ENCODE measurements around the gene GALM.

GALM gene

DNA sequence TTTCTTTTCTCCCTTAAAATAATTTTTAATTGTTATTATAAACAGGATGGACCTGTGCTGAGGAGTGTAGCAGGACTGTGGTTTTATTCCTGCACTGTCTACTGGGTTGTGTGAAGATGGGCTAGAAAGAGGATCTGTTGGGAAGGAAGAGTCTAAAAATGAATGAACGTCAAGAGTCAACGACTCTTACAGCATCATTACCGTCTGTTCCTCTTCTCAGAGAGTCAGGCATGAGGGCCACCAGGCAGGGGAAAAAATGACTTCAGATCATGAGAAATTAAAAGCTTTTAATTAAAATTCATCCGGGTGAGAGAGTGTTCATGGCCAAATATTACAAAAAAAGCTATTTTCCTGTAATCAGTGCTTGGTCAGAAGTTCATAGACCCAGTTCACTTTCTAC is 52.7 kb downstream of the GALM start:
- Histone ChIP-seq H2AFZ (no peak overlapping the region), H3K4me3 (ENCODE audit: low read depth, low read length) (no peak overlapping the region), H3K36me3 (ENCODE audit: control insufficient read depth, insufficient read depth, low read length) (no peaks in the 10 kb centered on the region), H3K9me3 (ENCODE audit: control insufficient read depth, low read length) (no peaks in the 10 kb centered on the region), H3K27ac (no peak overlapping the region), H3K4me2 (ENCODE audit: low read length) (no peak overlapping the region), H3K27me3 (ENCODE audit: control insufficient read depth, insufficient read depth, low read length) (no peaks in the 10 kb centered on the region), H3K4me1 (peaks cover 9% of the 10 kb centered on the region), H3K79me2 (no peaks in the 10 kb centered on the region), H3K9ac (no peak overlapping the region)
- TF ChIP-seq, protein P1, sequence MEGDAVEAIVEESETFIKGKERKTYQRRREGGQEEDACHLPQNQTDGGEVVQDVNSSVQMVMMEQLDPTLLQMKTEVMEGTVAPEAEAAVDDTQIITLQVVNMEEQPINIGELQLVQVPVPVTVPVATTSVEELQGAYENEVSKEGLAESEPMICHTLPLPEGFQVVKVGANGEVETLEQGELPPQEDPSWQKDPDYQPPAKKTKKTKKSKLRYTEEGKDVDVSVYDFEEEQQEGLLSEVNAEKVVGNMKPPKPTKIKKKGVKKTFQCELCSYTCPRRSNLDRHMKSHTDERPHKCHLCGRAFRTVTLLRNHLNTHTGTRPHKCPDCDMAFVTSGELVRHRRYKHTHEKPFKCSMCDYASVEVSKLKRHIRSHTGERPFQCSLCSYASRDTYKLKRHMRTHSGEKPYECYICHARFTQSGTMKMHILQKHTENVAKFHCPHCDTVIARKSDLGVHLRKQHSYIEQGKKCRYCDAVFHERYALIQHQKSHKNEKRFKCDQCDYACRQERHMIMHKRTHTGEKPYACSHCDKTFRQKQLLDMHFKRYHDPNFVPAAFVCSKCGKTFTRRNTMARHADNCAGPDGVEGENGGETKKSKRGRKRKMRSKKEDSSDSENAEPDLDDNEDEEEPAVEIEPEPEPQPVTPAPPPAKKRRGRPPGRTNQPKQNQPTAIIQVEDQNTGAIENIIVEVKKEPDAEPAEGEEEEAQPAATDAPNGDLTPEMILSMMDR (IDR thresholded peaks at IDR 0.05), result no peak

- no peak overlapping the region for H3K27ac ChIP-seq
- no peak overlapping the region for H3K4me3 ChIP-seq (ENCODE audit: low read depth, low read length)
- no peaks in the 10 kb centered on the region for H3K79me2 ChIP-seq
- H3K27me3 ChIP-seq (ENCODE audit: control insufficient read depth, insufficient read depth, low read length), result no peaks in the 10 kb centered on the region
- H3K9ac ChIP-seq, result no peak overlapping the region
- no peak overlapping the region for H3K4me2 ChIP-seq (ENCODE audit: low read length)
- peaks cover 9% of the 10 kb centered on the region for H3K4me1 ChIP-seq
- no peak overlapping the region for H2AFZ ChIP-seq
- TF ChIP-seq, protein P1 (IDR thresholded peaks at IDR 0.05), result no peak
- no peaks in the 10 kb centered on the region for H3K36me3 ChIP-seq (ENCODE audit: control insufficient read depth, insufficient read depth, low read length)
- no peaks in the 10 kb centered on the region for H3K9me3 ChIP-seq (ENCODE audit: control insufficient read depth, low read length)
These were observed 53.8 kb downstream of the GALM start for GRCh38 chr2:38719706-38720105.

GRCh38 chr2:38720613-38721241 is 54.8 kb downstream of the GALM start:
- TF ChIP-seq, protein P1 (IDR thresholded peaks at IDR 0.05), result no peak
- no peak overlapping the region for H2AFZ ChIP-seq
- peak overlapping the region; percentile 37 for H3K27ac ChIP-seq
- no peaks in the 10 kb centered on the region for H3K9me3 ChIP-seq (ENCODE audit: control insufficient read depth, low read length)
- no peaks in the 10 kb centered on the region for H3K79me2 ChIP-seq
- H3K4me1 ChIP-seq, result peaks cover 9% of the 10 kb centered on the region
- H3K9ac ChIP-seq, result no peak overlapping the region
- H3K4me3 ChIP-seq (ENCODE audit: low read depth, low read length), result no peak overlapping the region
- H3K4me2 ChIP-seq (ENCODE audit: low read length), result no peak overlapping the region
- H3K27me3 ChIP-seq (ENCODE audit: control insufficient read depth, insufficient read depth, low read length), result no peaks in the 10 kb centered on the region
- no peaks in the 10 kb centered on the region for H3K36me3 ChIP-seq (ENCODE audit: control insufficient read depth, insufficient read depth, low read length)

- no peak overlapping the region for H3K4me2 ChIP-seq (ENCODE audit: low read length)
- no peaks in the 10 kb centered on the region for H3K36me3 ChIP-seq (ENCODE audit: control insufficient read depth, insufficient read depth, low read length)
- no peak overlapping the region for H2AFZ ChIP-seq
- H3K9ac ChIP-seq, result no peak overlapping the region
- H3K79me2 ChIP-seq, result no peaks in the 10 kb centered on the region
- no peak overlapping the region for H3K27ac ChIP-seq
- TF ChIP-seq, protein P1 (IDR thresholded peaks at IDR 0.05), result no peak
- H3K27me3 ChIP-seq (ENCODE audit: control insufficient read depth, insufficient read depth, low read length), result no peaks in the 10 kb centered on the region
- no peak overlapping the region for H3K4me3 ChIP-seq (ENCODE audit: low read depth, low read length)
- H3K4me1 ChIP-seq, result peaks cover 9% of the 10 kb centered on the region
- no peaks in the 10 kb centered on the region for H3K9me3 ChIP-seq (ENCODE audit: control insufficient read depth, low read length)
These were observed 56.6 kb downstream of the GALM start for GRCh38 chr2:38722271-38723061.

Data from parathyroid adenoma (tissue), 2 donors.